ENCODE results near the gene TTC23L. TPM values are rescaled to one million over a fixed set of nuclear protein-coding genes. Genes with fewer than 3 reads are reported as not detected.

The TTC23L gene
- total and polyA plus RNA-seq, 7 donors = 0.05 TPM; not detected in 6

DNA sequence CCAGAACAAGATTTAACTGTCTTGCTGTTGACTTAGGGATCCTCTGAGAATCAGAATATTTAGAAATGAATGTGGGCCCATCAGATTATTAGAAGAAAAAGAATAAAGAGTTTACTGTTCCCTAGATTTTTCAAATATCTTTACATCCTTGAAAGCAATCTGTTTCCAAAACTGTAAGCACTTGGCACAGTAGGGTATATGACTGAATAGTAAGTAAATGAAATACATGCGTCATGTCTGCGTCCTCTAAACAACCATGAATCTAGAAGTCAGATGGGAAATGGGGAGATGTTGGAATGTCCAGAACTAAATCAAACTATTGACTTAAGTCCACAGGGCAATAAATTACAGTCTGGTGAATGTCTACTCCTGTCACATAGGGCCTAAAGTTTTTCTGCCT is 26.1 kb downstream of the TTC23L start:
- H3K4me1 ChIP-seq = no peaks in the 10 kb centered on the region
- ATAC-seq (no peak), DNase-seq (no peak)
- no peak overlapping the region for H3K4me3 ChIP-seq
- H3K36me3 ChIP-seq (ENCODE audit: insufficient read depth in 1 of 2, low read depth in 1 of 2) = no peaks in the 10 kb centered on the region
- H3K27me3 ChIP-seq (ENCODE audit: insufficient read depth in 3 of 3, low read length in 2 of 3) = no peaks in the 10 kb centered on the region
- no peaks in the 10 kb centered on the region for H3K9me3 ChIP-seq
- no peak overlapping the region for H3K27ac ChIP-seq
- TF ChIP-seq, protein P1, sequence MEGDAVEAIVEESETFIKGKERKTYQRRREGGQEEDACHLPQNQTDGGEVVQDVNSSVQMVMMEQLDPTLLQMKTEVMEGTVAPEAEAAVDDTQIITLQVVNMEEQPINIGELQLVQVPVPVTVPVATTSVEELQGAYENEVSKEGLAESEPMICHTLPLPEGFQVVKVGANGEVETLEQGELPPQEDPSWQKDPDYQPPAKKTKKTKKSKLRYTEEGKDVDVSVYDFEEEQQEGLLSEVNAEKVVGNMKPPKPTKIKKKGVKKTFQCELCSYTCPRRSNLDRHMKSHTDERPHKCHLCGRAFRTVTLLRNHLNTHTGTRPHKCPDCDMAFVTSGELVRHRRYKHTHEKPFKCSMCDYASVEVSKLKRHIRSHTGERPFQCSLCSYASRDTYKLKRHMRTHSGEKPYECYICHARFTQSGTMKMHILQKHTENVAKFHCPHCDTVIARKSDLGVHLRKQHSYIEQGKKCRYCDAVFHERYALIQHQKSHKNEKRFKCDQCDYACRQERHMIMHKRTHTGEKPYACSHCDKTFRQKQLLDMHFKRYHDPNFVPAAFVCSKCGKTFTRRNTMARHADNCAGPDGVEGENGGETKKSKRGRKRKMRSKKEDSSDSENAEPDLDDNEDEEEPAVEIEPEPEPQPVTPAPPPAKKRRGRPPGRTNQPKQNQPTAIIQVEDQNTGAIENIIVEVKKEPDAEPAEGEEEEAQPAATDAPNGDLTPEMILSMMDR (IDR thresholded peaks at IDR 0.05) = no peak
- WGBS, 3 donors = 74 to 82% (median 78%) methylated on average over 2 of the region's 2 CpGs
- intact Hi-C loops (cut with DNase I) = no loop called here

DNA sequence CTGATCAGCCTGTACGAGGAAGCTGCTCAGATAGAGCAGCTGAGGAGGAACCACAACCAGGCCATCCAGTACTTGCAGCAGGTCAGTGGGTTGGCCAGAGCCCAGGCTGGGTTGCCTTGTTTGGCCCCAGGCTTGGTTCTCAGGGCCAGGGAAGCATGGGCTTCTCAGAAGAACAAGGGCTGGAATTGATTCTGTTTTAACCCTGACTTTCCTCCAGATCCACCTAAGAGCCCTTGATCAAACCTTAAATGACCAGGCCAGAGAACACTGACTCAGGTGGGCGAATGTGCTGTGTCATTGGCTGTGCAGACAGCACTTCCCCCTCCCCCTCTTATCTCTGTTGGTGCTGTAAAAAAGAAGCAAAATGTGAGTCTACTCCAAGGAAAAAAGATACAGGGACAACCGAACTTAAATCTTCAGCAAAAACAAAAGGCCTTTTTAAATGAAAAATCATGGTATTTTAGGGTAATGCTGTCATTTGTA is 28.1 kb downstream of the TTC23L start:
- Histone ChIP-seq H3K27me3 (ENCODE audit: insufficient read depth in 3 of 3, low read length in 2 of 3) (no peaks in the 10 kb centered on the region), H3K9me3 (no peaks in the 10 kb centered on the region), H3K36me3 (ENCODE audit: insufficient read depth in 1 of 2, low read depth in 1 of 2) (no peaks in the 10 kb centered on the region), H3K27ac (no peak overlapping the region), H3K4me1 (no peaks in the 10 kb centered on the region), H3K4me3 (no peak overlapping the region)
- DNase-seq = no peak
- TF ChIP-seq, protein P1 (IDR thresholded peaks at IDR 0.05) = no peak
- WGBS, 3 donors = 69 to 83% (median 69%) methylated on average over 3 of the region's 3 CpGs
- intact Hi-C loops (cut with DNase I) = no loop called here
- ATAC-seq = no peak

DNA sequence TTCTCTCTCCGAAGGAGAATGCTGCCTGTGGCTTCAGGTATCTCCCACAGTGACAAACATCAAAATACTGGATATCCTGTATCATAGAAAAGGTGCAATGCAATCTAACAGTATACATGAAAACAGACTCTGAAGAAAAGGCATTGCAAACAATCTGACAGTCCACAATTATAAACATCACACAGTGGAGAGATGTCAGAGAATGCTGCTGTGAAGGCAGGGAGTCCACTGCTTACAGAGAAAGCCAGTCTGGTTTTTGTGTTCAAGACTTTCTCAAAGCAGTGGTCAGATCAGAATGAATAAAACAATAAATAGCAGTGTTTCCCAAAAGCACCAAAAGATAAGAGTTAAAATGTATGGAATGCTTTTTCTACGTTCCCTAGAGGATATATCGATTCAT is 28.7 kb downstream of the TTC23L start:
- DNase-seq (no peak), ATAC-seq (no peak)
- H3K9me3 ChIP-seq = no peaks in the 10 kb centered on the region
- WGBS, 3 donors = 88 to 89% (median 88%) methylated on average over 3 of the region's 3 CpGs
- no peaks in the 10 kb centered on the region for H3K36me3 ChIP-seq (ENCODE audit: insufficient read depth in 1 of 2, low read depth in 1 of 2)
- H3K27ac ChIP-seq = no peak overlapping the region
- no peaks in the 10 kb centered on the region for H3K27me3 ChIP-seq (ENCODE audit: insufficient read depth in 3 of 3, low read length in 2 of 3)
- TF ChIP-seq, protein P1 (IDR thresholded peaks at IDR 0.05) = no peak
- no peaks in the 10 kb centered on the region for H3K4me1 ChIP-seq
- intact Hi-C loops (cut with DNase I) = no loop called here
- no peak overlapping the region for H3K4me3 ChIP-seq

DNA sequence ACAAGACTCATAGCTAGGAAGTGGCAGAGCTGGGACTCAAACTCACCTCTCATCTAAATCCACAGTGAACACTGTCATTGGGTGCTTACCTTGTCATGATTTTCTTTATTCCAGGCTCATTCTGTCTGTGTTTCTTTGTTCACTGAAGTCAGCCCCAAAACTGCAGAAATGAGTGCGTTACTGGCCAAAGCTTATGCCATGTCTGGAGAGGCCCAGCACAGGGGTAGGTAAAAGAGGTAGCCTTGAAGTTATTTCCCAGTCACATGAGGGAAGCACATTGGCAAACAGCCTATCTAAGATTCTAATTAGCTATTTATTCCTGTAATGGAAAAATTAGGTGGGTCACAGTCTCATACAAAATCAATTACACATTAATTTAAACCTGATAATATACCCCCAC is 29.8 kb downstream of the TTC23L start:
- Histone ChIP-seq H3K4me3 (no peak overlapping the region), H3K27ac (no peak overlapping the region), H3K9me3 (no peaks in the 10 kb centered on the region), H3K36me3 (ENCODE audit: insufficient read depth in 1 of 2, low read depth in 1 of 2) (no peaks in the 10 kb centered on the region), H3K4me1 (no peaks in the 10 kb centered on the region), H3K27me3 (ENCODE audit: insufficient read depth in 3 of 3, low read length in 2 of 3) (no peaks in the 10 kb centered on the region)
- DNase-seq (no peak), ATAC-seq (no peak)
- TF ChIP-seq, protein P1 (IDR thresholded peaks at IDR 0.05) = no peak
- 90 to 97% (median 97%) methylated on average over 1 of the region's 1 CpG for WGBS, 3 donors
- intact Hi-C loops (cut with DNase I) = no loop called here

DNA sequence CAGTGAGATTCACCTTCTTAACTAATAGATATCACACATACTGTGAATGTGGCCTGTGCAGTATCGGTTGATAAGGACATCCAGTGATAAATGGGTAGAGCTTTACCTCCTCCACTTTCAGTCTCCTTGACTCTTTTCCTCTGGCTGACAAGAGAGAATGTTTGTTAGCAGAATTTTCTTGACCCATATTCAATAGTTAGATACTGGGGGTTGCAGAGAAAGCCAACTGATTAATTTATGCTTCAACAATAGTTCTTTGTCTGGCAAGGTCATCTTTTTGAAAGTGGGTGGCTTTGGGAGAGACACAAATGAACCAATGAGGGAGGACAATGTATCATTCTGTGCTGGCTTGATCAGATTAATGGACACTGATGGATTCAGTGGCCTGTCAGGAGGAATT is 30.3 kb downstream of the TTC23L start:
- WGBS, 3 donors = 90 to 97% (median 91%) methylated on average over 1 of the region's 1 CpG
- H3K4me3 ChIP-seq = no peak overlapping the region
- H3K36me3 ChIP-seq (ENCODE audit: insufficient read depth in 1 of 2, low read depth in 1 of 2) = no peaks in the 10 kb centered on the region
- no peaks in the 10 kb centered on the region for H3K9me3 ChIP-seq
- H3K27me3 ChIP-seq (ENCODE audit: insufficient read depth in 3 of 3, low read length in 2 of 3) = no peaks in the 10 kb centered on the region
- DNase-seq (no peak), ATAC-seq (no peak)
- no peak overlapping the region for H3K27ac ChIP-seq
- intact Hi-C loops (cut with DNase I) = no loop called here
- TF ChIP-seq, protein P1 (IDR thresholded peaks at IDR 0.05) = no peak
- H3K4me1 ChIP-seq = no peaks in the 10 kb centered on the region
